Measurements from ENCODE around the gene FCRLB.

GRCh38 chr1:161706482-161707347 is 14.6 kb upstream of the FCRLB start, which contains the start of gene FCRLA:
- TF ChIP-seq CTCF (IDR thresholded peaks at IDR 0.05) (no peak), POLR2A (IDR thresholded peaks at IDR 0.05) (no peak)
